T1000 (cell line): ENCODE results near the gene CDK2.

ENCODE experiments used
- DNase-seq: peaks from one replicate; lab custom pipeline; 2025; ENCODE audit warnings: mixed read lengths; lab: John Stamatoyannopoulos, UW

CDK2 gene

GRCh38 chr12:56014205-56014604 is 47.6 kb downstream of the CDK2 start:
- DNase-seq, result no peak

GRCh38 chr12:56017181-56017580 is 50.6 kb downstream of the CDK2 start:
- DNase-seq, result no peak

GRCh38 chr12:56018356-56018755 is 51.7 kb downstream of the CDK2 start:
- DNase-seq, result no peak

- DNase-seq, result no peak
Measured at GRCh38 chr12:56020423-56021184, 54.0 kb downstream of the CDK2 start, which contains the start of gene IKZF4. TSS of gene IKZF4 (plus strand) at chr12:56021043. CDS start at chr12:56021494, 451 bp downstream.

GRCh38 chr12:56021889-56022497 is 55.4 kb downstream of the CDK2 start:
- DNase-seq, result no peak
